ENCODE measurements around the gene PBX1. TPM values are rescaled to one million over a fixed set of nuclear protein-coding genes. Genes with fewer than 3 reads are reported as not detected.

The PBX1 gene
- polyA plus RNA-seq, 4 donors: 12.5 to 52.8 (median 14.6) TPM

DNA sequence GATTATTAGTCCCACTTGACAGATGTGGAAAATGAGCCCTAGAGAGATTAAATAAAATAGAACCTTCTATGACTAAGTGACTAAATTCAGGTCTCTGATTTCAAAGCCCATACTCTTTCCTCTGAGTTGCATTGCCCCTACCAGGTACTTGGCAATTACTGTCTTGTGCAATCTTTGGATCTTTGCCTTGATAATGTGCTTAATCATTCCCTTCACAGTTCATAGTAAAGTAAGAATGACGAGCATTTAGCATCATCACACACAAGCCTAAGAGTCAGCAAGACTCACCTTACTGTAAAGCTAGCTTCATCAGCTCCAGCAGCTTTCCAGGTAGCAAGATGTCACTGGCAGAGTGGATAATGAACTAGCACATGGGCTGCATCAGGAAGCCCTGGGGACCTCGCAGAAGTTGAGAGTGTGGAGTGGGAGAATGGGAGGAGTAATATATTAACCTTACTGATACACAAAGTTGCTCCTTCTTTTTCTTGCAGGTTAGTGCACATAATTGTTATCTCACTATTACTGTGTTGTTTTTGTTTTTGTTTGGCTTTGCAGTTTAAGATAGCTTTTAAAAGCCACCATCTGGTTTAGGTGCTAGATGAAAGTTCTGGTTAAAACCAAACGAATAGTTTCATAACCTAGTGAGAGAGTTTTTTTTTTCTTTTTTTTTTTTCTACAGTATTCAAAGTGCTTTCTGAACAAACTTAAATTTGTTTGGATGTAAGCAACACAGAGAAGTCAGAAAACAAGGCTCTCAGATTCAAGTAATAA, 71.8 kb downstream of the PBX1 start:
- WGBS, 3 donors: 17 to 40% (median 21%) methylated on average over 3 of the region's 3 CpGs
- H3K27me3 ChIP-seq (ENCODE audit: control insufficient read depth in 3 of 3, insufficient read depth in 3 of 3, low read length in 3 of 3): no peaks in the 10 kb centered on the region
- H3K9me3 ChIP-seq (ENCODE audit: control insufficient read depth in 2 of 2, insufficient read depth in 1 of 2, low read depth in 1 of 2, low read length in 1 of 2): no peaks in the 10 kb centered on the region
- no peak for FAIRE-seq
- H3K36me3 ChIP-seq (ENCODE audit: control insufficient read depth in 3 of 3, insufficient read depth in 2 of 3, low read depth in 1 of 3, low read length in 3 of 3): peaks cover 0 to 18% (median 3%) of the 10 kb centered on the region in 3 donors
- H3K27ac ChIP-seq (ENCODE audit: low read depth in 1 of 3, low read length in 2 of 3): peak overlapping the region in 1 of 3 donors; percentile 92
- peaks cover 8 to 49% (median 17%) of the 10 kb centered on the region in 3 donors for H3K4me1 ChIP-seq (ENCODE audit: control insufficient read depth in 3 of 3, insufficient read depth in 2 of 3, low read depth in 1 of 3, low read length in 2 of 3)
- peak; percentile 62 to 63 for DNase-seq
- no peak overlapping the region for H3K4me3 ChIP-seq (ENCODE audit: low read depth in 1 of 3, low read length in 3 of 3)

GRCh38 chr1:164631751-164632150, 72.8 kb downstream of the PBX1 start:
- no peaks in the 10 kb centered on the region for H3K27me3 ChIP-seq (ENCODE audit: control insufficient read depth in 3 of 3, insufficient read depth in 3 of 3, low read length in 3 of 3)
- no peak overlapping the region for H3K4me3 ChIP-seq (ENCODE audit: low read depth in 1 of 3, low read length in 3 of 3)
- DNase-seq: no peak
- 81 to 85% (median 83%) methylated on average over 7 of the region's 7 CpGs for whole genome bisulfite sequencing, 3 donors
- peak overlapping the region in 1 of 3 donors; percentile 92 for H3K27ac ChIP-seq (ENCODE audit: low read depth in 1 of 3, low read length in 2 of 3)
- FAIRE-seq: no peak
- no peaks in the 10 kb centered on the region for H3K9me3 ChIP-seq (ENCODE audit: control insufficient read depth in 2 of 2, insufficient read depth in 1 of 2, low read depth in 1 of 2, low read length in 1 of 2)
- H3K36me3 ChIP-seq (ENCODE audit: control insufficient read depth in 3 of 3, insufficient read depth in 2 of 3, low read depth in 1 of 3, low read length in 3 of 3): peaks cover 0 to 14% (median 3%) of the 10 kb centered on the region in 3 donors
- H3K4me1 ChIP-seq (ENCODE audit: control insufficient read depth in 3 of 3, insufficient read depth in 2 of 3, low read depth in 1 of 3, low read length in 2 of 3): peaks cover 6 to 58% (median 16%) of the 10 kb centered on the region in 3 donors

- Histone ChIP-seq H3K27ac (ENCODE audit: low read depth in 1 of 3, low read length in 2 of 3) (peak overlapping the region; percentile 33 to 92 (median 78)), H3K4me3 (ENCODE audit: low read depth in 1 of 3, low read length in 3 of 3) (no peak overlapping the region), H3K36me3 (ENCODE audit: control insufficient read depth in 3 of 3, insufficient read depth in 2 of 3, low read depth in 1 of 3, low read length in 3 of 3) (peaks cover 0 to 14% (median 0%) of the 10 kb centered on the region in 3 donors), H3K27me3 (ENCODE audit: control insufficient read depth in 3 of 3, insufficient read depth in 3 of 3, low read length in 3 of 3) (no peaks in the 10 kb centered on the region), H3K4me1 (ENCODE audit: control insufficient read depth in 3 of 3, insufficient read depth in 2 of 3, low read depth in 1 of 3, low read length in 2 of 3) (peaks cover 15 to 81% (median 20%) of the 10 kb centered on the region in 3 donors), H3K9me3 (ENCODE audit: control insufficient read depth in 2 of 2, insufficient read depth in 1 of 2, low read depth in 1 of 2, low read length in 1 of 2) (no peaks in the 10 kb centered on the region)
- FAIRE-seq: no peak
- peak; percentile 56 to 78 for DNase-seq
- 17 to 56% (median 32%) methylated on average over 7 of the region's 7 CpGs for WGBS, 3 donors
Measured at GRCh38 chr1:164633997-164634396, 75.0 kb downstream of the PBX1 start.

GRCh38 chr1:164635059-164635802, 76.2 kb downstream of the PBX1 start:
- no peak overlapping the region for H3K4me3 ChIP-seq (ENCODE audit: low read depth in 1 of 3, low read length in 3 of 3)
- FAIRE-seq: no peak
- H3K9me3 ChIP-seq (ENCODE audit: control insufficient read depth in 2 of 2, insufficient read depth in 1 of 2, low read depth in 1 of 2, low read length in 1 of 2): no peaks in the 10 kb centered on the region
- peaks cover 0 to 12% (median 0%) of the 10 kb centered on the region in 3 donors for H3K36me3 ChIP-seq (ENCODE audit: control insufficient read depth in 3 of 3, insufficient read depth in 2 of 3, low read depth in 1 of 3, low read length in 3 of 3)
- H3K4me1 ChIP-seq (ENCODE audit: control insufficient read depth in 3 of 3, insufficient read depth in 2 of 3, low read depth in 1 of 3, low read length in 2 of 3): peaks cover 18 to 93% (median 25%) of the 10 kb centered on the region in 3 donors
- WGBS, 3 donors: 74 to 85% (median 78%) methylated on average over 22 of the region's 22 CpGs
- H3K27me3 ChIP-seq (ENCODE audit: control insufficient read depth in 3 of 3, insufficient read depth in 3 of 3, low read length in 3 of 3): no peaks in the 10 kb centered on the region
- no peak for DNase-seq
- peak overlapping the region; percentile 48 to 92 (median 75) for H3K27ac ChIP-seq (ENCODE audit: low read depth in 1 of 3, low read length in 2 of 3)

DNA sequence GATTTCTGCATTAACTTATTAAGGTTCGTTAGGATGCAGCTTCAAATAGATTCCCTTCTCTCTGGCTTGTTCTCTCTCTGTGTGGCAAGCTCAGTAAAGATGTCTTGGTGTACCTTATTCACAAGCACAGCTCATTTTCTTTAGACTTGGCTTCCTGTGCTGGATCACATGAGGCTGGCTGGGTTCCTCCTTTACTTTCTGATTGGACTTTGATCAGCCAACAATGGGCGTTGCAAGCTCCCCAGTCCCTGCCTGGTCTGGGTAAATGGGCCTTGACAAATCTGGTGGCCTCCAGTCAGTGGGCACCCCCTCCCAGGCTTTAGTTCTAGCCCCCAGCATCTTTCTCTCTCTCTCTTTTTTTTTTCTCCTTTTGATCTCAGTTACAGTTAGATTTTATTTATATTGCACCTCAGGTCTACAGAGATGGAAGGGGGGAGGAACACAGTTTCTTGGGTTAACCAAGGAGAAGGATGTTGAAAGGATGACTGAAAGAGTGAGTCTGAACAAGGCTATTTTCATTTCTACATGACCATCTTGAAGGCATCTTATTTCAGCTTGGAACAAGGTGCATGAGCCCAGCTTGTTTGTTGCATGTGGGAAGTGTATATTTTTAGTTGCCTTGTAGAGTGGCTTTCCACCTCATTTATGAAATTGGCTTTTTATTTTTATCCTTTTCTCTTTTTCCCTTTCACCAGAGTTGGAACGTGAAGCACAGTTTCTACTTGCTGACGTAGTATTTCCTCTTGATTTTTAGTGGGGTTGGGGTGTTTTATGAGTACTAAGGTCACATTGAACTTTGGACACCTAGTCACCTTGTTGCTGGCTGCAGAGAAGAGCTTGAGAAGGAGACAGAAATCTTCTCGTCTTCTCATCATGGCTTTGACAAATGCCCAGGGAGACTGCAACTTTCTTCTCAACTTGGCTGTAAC, 77.1 kb downstream of the PBX1 start:
- Histone ChIP-seq H3K9me3 (ENCODE audit: control insufficient read depth in 2 of 2, insufficient read depth in 1 of 2, low read depth in 1 of 2, low read length in 1 of 2) (no peaks in the 10 kb centered on the region), H3K27me3 (ENCODE audit: control insufficient read depth in 3 of 3, insufficient read depth in 3 of 3, low read length in 3 of 3) (no peaks in the 10 kb centered on the region), H3K4me3 (ENCODE audit: low read depth in 1 of 3, low read length in 3 of 3) (no peak overlapping the region), H3K36me3 (ENCODE audit: control insufficient read depth in 3 of 3, insufficient read depth in 2 of 3, low read depth in 1 of 3, low read length in 3 of 3) (peaks cover 0 to 14% (median 0%) of the 10 kb centered on the region in 3 donors), H3K4me1 (ENCODE audit: control insufficient read depth in 3 of 3, insufficient read depth in 2 of 3, low read depth in 1 of 3, low read length in 2 of 3) (peaks cover 18 to 93% (median 25%) of the 10 kb centered on the region in 3 donors), H3K27ac (ENCODE audit: low read depth in 1 of 3, low read length in 2 of 3) (peak overlapping the region; percentile 52 to 92 (median 75))
- peak; percentile 91 to 93 for DNase-seq
- no peak for FAIRE-seq
- 15 to 53% (median 19%) methylated on average over 5 of the region's 5 CpGs for WGBS, 3 donors

DNA sequence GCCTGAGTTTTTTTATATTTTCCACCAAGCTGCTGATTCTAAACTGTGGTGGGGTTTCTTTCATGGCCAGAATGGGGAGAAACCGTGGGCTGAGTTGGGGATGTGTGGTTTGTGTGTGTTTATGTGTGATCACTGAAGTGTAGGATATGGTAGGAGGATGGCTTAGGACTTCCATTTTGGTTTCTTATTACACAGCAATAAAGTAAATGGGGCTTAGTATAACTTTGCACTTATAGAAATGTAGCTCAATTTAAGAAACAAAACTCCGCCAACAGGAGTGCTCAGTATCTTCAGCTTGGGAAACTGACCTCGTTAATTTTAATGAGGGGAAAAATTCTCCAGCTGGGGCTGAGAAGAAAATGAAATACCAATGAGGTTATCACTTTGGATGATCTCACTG, 77.8 kb downstream of the PBX1 start:
- peaks cover 0 to 16% (median 0%) of the 10 kb centered on the region in 3 donors for H3K36me3 ChIP-seq (ENCODE audit: control insufficient read depth in 3 of 3, insufficient read depth in 2 of 3, low read depth in 1 of 3, low read length in 3 of 3)
- H3K27me3 ChIP-seq (ENCODE audit: control insufficient read depth in 3 of 3, insufficient read depth in 3 of 3, low read length in 3 of 3): no peaks in the 10 kb centered on the region
- FAIRE-seq: no peak
- DNase-seq: no peak
- no peaks in the 10 kb centered on the region for H3K9me3 ChIP-seq (ENCODE audit: control insufficient read depth in 2 of 2, insufficient read depth in 1 of 2, low read depth in 1 of 2, low read length in 1 of 2)
- H3K27ac ChIP-seq (ENCODE audit: low read depth in 1 of 3, low read length in 2 of 3): peak overlapping the region in 2 of 3 donors; percentile 46 to 92
- H3K4me1 ChIP-seq (ENCODE audit: control insufficient read depth in 3 of 3, insufficient read depth in 2 of 3, low read depth in 1 of 3, low read length in 2 of 3): peaks cover 16 to 87% (median 25%) of the 10 kb centered on the region in 3 donors
- H3K4me3 ChIP-seq (ENCODE audit: low read depth in 1 of 3, low read length in 3 of 3): no peak overlapping the region
- WGBS, 3 donors: 77 to 84% (median 82%) methylated on average over 3 of the region's 3 CpGs

- 57 to 66% (median 58%) methylated on average over 13 of the region's 13 CpGs for WGBS, 3 donors
- H3K27me3 ChIP-seq (ENCODE audit: control insufficient read depth in 3 of 3, insufficient read depth in 3 of 3, low read length in 3 of 3): no peaks in the 10 kb centered on the region
- DNase-seq (peak in 1 of 2 donors; percentile 70), FAIRE-seq (no peak)
- H3K27ac ChIP-seq (ENCODE audit: low read depth in 1 of 3, low read length in 2 of 3): peak overlapping the region; percentile 47 to 92 (median 52)
- no peaks in the 10 kb centered on the region for H3K9me3 ChIP-seq (ENCODE audit: control insufficient read depth in 2 of 2, insufficient read depth in 1 of 2, low read depth in 1 of 2, low read length in 1 of 2)
- H3K4me3 ChIP-seq (ENCODE audit: low read depth in 1 of 3, low read length in 3 of 3): no peak overlapping the region
- H3K4me1 ChIP-seq (ENCODE audit: control insufficient read depth in 3 of 3, insufficient read depth in 2 of 3, low read depth in 1 of 3, low read length in 2 of 3): peaks cover 15 to 77% (median 23%) of the 10 kb centered on the region in 3 donors
- peaks cover 0 to 12% (median 0%) of the 10 kb centered on the region in 3 donors for H3K36me3 ChIP-seq (ENCODE audit: control insufficient read depth in 3 of 3, insufficient read depth in 2 of 3, low read depth in 1 of 3, low read length in 3 of 3)
Measured at GRCh38 chr1:164637461-164638375, 78.7 kb downstream of the PBX1 start.

Measured in small intestine (tissue), 7 donors.